Type B pancreatic cell (in vitro differentiated cells): ENCODE data around the gene TMED6. TPM values are rescaled to one million over a fixed set of nuclear protein-coding genes. Genes with fewer than 3 reads are reported as not detected.
A peak's percentile ranks its signal among the peaks of the same experiment; 100 is the strongest.

ENCODE experiments used
- DNase-seq: peaks from one replicate; pipeline ENCODE4 v3.0.0; 2021; ENCODE audit warnings: mixed read lengths; ENCODE audit not compliant: unreplicated experiment; ENCODE audit errors: extremely low spot score
- H3K27ac Mint-ChIP-seq: 2 replicates; pipeline ENCODE4 v1.8.0; 2021; ENCODE audit warnings: mild to moderate bottlenecking, mixed read lengths
- H3K27me3 Mint-ChIP-seq: 2 replicates; pipeline ENCODE4 v1.8.0; 2021; ENCODE audit warnings: mixed read lengths
- H3K36me3 Mint-ChIP-seq: 2 replicates; pipeline ENCODE4 v1.8.0; 2021; ENCODE audit warnings: mixed read lengths
- H3K4me1 Mint-ChIP-seq: one replicate; pipeline ENCODE4 v1.8.0; 2021; ENCODE audit warnings: mixed read lengths; ENCODE audit not compliant: unreplicated experiment
- H3K4me3 Mint-ChIP-seq: 2 replicates; pipeline ENCODE4 v1.8.0; 2021; ENCODE audit warnings: mild to moderate bottlenecking, mixed read lengths
- H3K9me3 Mint-ChIP-seq: 2 replicates; pipeline ENCODE4 v1.8.0; 2021; ENCODE audit warnings: mixed read lengths
- total RNA-seq: library from RNA; stranded (reverse); gene quantifications from 2 replicates; pipeline ENCODE4 v1.2.1, GENCODE V29; 2021; ENCODE audit warnings: low replicate concordance
- TF ChIP-seq, protein P1 (sequence below): fragments of 200-600 bp; sonication (generic); conservative IDR thresholded peaks from 2 replicates; pipeline ENCODE4 v1.5.0; 2021; ENCODE audit warnings: antibody characterized with exemption, mild to moderate bottlenecking

Gene TMED6
- total RNA-seq, 1 donor from 2014 or later, result 5.3 TPM

GRCh38 chr16:69350536-69351133 is 951 bp downstream of the TMED6 start:
- peak overlapping the region; percentile 74 for H3K4me3 Mint-ChIP-seq
- TF ChIP-seq, protein P1, sequence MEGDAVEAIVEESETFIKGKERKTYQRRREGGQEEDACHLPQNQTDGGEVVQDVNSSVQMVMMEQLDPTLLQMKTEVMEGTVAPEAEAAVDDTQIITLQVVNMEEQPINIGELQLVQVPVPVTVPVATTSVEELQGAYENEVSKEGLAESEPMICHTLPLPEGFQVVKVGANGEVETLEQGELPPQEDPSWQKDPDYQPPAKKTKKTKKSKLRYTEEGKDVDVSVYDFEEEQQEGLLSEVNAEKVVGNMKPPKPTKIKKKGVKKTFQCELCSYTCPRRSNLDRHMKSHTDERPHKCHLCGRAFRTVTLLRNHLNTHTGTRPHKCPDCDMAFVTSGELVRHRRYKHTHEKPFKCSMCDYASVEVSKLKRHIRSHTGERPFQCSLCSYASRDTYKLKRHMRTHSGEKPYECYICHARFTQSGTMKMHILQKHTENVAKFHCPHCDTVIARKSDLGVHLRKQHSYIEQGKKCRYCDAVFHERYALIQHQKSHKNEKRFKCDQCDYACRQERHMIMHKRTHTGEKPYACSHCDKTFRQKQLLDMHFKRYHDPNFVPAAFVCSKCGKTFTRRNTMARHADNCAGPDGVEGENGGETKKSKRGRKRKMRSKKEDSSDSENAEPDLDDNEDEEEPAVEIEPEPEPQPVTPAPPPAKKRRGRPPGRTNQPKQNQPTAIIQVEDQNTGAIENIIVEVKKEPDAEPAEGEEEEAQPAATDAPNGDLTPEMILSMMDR, result no peak
- H3K36me3 Mint-ChIP-seq, result peaks cover 13% of the 10 kb centered on the region
- DNase-seq, result no peak
- peaks cover 13% of the 10 kb centered on the region for H3K4me1 Mint-ChIP-seq
- H3K9me3 Mint-ChIP-seq, result no peaks in the 10 kb centered on the region
- peak overlapping the region; percentile 57 for H3K27ac Mint-ChIP-seq
- H3K27me3 Mint-ChIP-seq, result no peaks in the 10 kb centered on the region

GRCh38 chr16:69349536-69349935 is 2.0 kb downstream of the TMED6 start:
- Mint-ChIP-seq H3K27me3 (no peaks in the 10 kb centered on the region), H3K4me1 (peaks cover 13% of the 10 kb centered on the region), H3K4me3 (no peak overlapping the region), H3K36me3 (peaks cover 9% of the 10 kb centered on the region), H3K9me3 (no peaks in the 10 kb centered on the region), H3K27ac (no peak overlapping the region)
- DNase-seq, result no peak
- TF ChIP-seq, protein P1, result no peak

DNA sequence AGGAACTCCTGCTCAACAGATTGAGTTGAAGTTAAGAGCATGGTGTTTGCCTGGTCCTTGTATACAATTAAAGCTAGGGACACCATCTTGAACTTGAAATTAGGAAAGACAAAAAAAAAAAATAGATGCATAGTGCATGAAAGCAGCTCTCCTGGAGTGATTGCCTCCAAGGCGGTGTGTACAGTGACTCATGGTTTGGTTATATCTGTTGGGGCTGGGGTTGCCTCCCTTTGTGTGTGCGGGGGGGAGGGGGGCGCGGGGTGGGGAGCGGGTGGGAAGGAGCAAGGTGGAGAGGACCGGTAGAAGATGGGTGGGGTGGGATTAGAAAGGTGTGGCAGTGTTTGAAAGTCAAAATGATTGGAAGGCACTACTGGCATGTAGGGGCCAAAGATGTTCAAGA is 3.4 kb downstream of the TMED6 start:
- TF ChIP-seq, protein P1, result no peak
- peaks cover 13% of the 10 kb centered on the region for H3K4me1 Mint-ChIP-seq
- no peaks in the 10 kb centered on the region for H3K9me3 Mint-ChIP-seq
- no peak for DNase-seq
- peaks cover 8% of the 10 kb centered on the region for H3K36me3 Mint-ChIP-seq
- no peaks in the 10 kb centered on the region for H3K27me3 Mint-ChIP-seq
- no peak overlapping the region for H3K4me3 Mint-ChIP-seq
- no peak overlapping the region for H3K27ac Mint-ChIP-seq

- TF ChIP-seq, protein P1, result no peak
- DNase-seq, result no peak
- Mint-ChIP-seq H3K9me3 (no peaks in the 10 kb centered on the region), H3K27ac (no peak overlapping the region), H3K4me1 (peaks cover 9% of the 10 kb centered on the region), H3K27me3 (no peaks in the 10 kb centered on the region), H3K36me3 (peaks cover 8% of the 10 kb centered on the region), H3K4me3 (no peak overlapping the region)
Observed at GRCh38 chr16:69346683-69347082, 4.9 kb downstream of the TMED6 start.

- DNase-seq, result no peak
- TF ChIP-seq, protein P1, result no peak
- no peaks in the 10 kb centered on the region for H3K9me3 Mint-ChIP-seq
- no peak overlapping the region for H3K4me3 Mint-ChIP-seq
- H3K4me1 Mint-ChIP-seq, result peaks cover 10% of the 10 kb centered on the region
- no peak overlapping the region for H3K27ac Mint-ChIP-seq
- H3K36me3 Mint-ChIP-seq, result peaks cover 8% of the 10 kb centered on the region
- no peaks in the 10 kb centered on the region for H3K27me3 Mint-ChIP-seq
Observed at GRCh38 chr16:69345923-69346322, 5.7 kb downstream of the TMED6 start.
